Thoracic aorta endothelial cell (primary cell): ENCODE results near the gene RSPH9. TPM values are rescaled to one million over a fixed set of nuclear protein-coding genes. Genes with fewer than 3 reads are reported as not detected.

Experiments used
- total RNA-seq: library from RNA; depleted of rRNA; stranded (reverse); fragments of >200 nt; gene quantifications from 2 replicates; pipeline ENCODE4 v1.2.3, GENCODE V29; 2012

The RSPH9 gene, protein sequence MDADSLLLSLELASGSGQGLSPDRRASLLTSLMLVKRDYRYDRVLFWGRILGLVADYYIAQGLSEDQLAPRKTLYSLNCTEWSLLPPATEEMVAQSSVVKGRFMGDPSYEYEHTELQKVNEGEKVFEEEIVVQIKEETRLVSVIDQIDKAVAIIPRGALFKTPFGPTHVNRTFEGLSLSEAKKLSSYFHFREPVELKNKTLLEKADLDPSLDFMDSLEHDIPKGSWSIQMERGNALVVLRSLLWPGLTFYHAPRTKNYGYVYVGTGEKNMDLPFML
- 0.14 and 0.27 TPM in 2 replicates for total RNA-seq

DNA sequence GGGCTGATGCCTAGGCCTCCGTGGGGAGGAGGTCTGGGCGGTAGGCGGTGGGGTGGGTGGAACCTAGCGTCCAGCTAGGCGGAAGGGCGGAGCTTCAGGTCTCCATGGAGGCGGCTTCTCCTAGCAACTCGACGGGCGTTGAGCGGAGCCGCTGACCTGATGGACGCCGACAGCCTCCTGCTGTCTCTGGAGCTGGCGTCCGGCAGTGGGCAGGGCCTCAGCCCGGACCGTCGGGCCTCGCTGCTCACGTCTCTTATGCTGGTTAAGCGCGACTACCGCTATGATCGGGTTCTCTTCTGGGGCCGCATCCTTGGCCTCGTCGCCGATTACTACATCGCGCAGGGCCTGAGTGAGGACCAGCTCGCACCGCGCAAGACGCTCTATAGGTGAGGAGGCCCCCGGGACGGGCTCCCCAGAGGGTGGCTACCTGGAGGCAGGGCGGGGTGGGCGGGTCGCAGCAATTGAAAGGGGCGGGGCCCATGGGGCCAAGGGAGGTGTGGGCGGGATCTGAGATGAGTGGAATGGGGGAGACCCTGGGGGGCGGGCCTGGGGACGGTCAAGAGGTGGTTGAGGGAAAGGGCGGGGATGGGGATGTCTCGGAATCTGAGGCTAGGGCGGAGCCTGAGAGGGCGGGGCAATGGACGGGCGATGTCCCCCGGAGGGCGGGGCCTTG lies at the start of gene RSPH9:
Gene RSPH9, plus strand, starts transcription at position 97 of the 673 bp plus-strand sequence. Its CDS starts 63 bp downstream, at position 160.

DNA sequence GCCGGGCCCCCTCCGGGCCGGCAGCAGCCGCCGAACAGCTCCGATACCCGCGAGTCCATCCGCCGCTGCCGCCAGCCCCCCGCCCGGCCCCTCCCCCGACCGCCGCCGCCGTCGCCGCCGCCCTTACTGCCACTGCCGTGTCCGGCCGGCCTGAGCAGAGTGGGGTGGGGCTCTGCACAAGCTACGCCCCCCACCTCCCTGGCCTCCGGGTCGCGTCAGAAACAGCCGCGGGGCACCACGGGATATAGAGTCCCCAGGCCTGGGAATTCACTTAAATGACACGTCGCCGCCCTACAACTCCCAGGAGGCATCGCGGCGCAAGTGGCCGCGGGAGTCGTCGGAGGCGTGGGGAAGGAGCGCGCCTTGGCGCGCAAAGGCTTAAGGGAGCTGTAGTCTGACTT lies 15.7 kb upstream of the RSPH9 start, which contains the start of gene GTPBP2:
Gene GTPBP2, minus strand, starts transcription at position 161 of the 401 bp plus-strand sequence. Its CDS starts 102 bp downstream, at position 59.

DNA sequence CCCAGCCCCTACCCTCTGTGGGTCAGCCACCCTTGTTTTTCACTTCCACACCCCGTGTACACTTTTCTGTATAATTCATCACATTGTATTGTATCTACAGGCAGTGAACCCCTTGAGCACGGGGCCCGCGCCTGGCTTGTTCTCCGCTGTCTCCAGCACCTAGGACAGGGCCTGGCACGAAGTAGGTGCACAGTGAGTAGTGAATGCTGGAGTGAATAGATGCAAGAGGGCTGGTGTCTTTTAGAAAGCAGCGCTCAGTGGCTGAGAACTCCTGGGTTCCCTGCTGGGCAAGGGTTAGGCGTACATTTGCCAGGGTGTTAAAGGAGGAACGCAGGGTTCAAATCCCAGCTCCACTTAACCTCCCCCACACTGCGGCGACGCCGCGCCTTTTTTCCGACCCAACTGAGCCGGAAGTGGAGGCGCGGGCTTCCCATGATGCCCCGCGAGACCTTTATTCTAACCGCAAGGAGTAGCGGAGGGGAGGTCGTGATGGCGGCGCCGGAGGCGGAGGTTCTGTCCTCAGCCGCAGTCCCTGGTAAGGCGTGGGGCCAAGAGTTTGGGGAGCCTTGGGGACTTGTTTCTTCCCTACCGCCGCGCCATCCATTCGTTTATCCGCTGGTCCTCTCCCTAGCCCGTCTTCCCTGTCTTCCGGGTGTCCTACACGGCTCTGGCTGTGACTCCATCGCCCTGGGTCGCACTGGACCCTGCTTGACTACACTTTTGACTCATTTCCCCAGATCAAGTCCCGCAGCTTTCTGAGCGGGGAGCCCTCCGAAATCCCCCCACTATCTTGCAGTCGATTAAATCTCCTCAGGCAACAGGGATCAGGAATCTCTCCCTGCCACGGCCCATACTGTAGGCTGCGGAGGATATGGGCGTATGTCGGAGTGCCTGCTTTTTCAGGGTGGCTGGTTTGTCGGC lies 9.2 kb upstream of the RSPH9 start, which contains the start of gene MAD2L1BP:
Gene MAD2L1BP, plus strand, starts transcription at position 454 of the 921 bp plus-strand sequence. Its CDS starts 36 bp downstream, at position 490.

DNA sequence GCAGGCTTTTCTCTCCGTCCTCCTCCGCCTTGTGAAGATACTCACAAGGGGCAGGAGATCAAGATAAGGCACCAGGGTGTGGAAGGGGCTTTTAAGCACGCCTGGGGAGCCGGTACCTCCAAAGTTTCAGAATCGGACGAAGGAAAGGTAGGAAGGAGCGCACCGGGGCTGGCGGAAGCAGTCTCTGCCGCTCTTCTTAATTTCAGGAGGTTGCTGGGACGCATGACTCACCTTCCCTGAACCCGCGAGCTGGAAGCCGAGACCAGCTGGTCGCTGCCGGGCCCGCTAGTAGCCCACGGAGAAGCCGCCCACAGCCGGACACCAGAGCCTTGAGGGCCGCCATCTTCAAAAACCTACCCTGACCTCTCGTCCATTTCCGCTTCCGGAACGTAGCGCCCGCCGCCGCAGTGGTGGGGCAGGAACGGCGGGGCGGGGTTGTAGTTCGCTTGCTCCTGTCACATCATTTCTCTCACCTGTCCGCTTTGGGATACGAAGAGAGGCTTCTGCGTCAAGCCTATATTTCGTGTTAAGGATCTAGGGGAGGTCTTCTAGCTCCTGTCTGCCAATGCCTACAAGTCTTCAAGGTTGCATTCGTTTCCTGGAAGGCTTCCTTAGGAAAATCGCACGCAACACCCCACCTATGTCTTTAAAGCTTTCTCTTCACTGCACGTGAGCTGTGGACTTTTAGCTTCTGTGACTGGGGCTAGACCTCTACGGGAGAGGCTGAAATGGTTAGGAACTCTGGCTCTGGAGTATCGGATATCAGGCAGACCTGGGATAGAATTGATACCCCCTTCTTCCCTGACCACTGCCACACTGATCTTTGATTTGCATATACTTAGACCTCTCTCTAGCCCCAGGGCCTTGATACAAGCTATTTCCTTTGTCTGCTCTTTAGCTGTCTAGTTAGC lies 42.9 kb downstream of the RSPH9 start, which contains the start of gene MRPS18A:
Gene MRPS18A, minus strand, starts transcription at position 355 of the 911 bp plus-strand sequence. Its CDS starts 12 bp downstream, at position 343.

Other genes starting within 250 kb of the RSPH9 start
- gene ABCC10, start 217.5 kb upstream of the RSPH9 start, total RNA-seq, result 21.7 and 22.8 TPM in 2 replicates
- gene DLK2, start 189.5 kb upstream of the RSPH9 start, total RNA-seq, result 0.22 and 0.27 TPM in 2 replicates
- 12.6 and 15.6 TPM in 2 replicates for gene TJAP1, start 167.5 kb upstream of the RSPH9 start, total RNA-seq
- gene LRRC73, start 134.7 kb upstream of the RSPH9 start, total RNA-seq, result 0.27 TPM in 1 of 2 replicates, not detected in the other
- gene YIPF3, start 128.1 kb upstream of the RSPH9 start, total RNA-seq, result 76.7 and 83.6 TPM in 2 replicates
- gene POLR1C, start 127.9 kb upstream of the RSPH9 start, total RNA-seq, result 40.2 and 41.1 TPM in 2 replicates
- 55.5 and 56.4 TPM in 2 replicates for gene XPO5, start 69.0 kb upstream of the RSPH9 start, total RNA-seq
- 41.5 and 42.6 TPM in 2 replicates for gene POLH, start 68.9 kb upstream of the RSPH9 start, total RNA-seq
- 45.5 and 49.5 TPM in 2 replicates for gene GTPBP2, start 15.8 kb upstream of the RSPH9 start, total RNA-seq
- gene MAD2L1BP, start 9.2 kb upstream of the RSPH9 start, total RNA-seq, result 30.9 and 37.6 TPM in 2 replicates
- 34.0 and 36.7 TPM in 2 replicates for gene MRPS18A, start 42.8 kb downstream of the RSPH9 start, total RNA-seq
- 12.8 and 16.4 TPM in 2 replicates for gene VEGFA, start 125.2 kb downstream of the RSPH9 start, total RNA-seq